Adrenal gland (tissue), 5 donors: ENCODE measurements around the gene STAMBPL1.

Experiments used
- POLR2A ChIP-seq, 2 donors: fragments of 450-650 bp; IDR thresholded peaks; one replicate each; pipeline ENCODE4 v1.6.1; 2017; ENCODE audit warnings: antibody characterized with exemption in 2 of 2, mild to moderate bottlenecking in 2 of 2, moderate library complexity in 1 of 2
- TF ChIP-seq, protein P1 (sequence below), 6 experiments: fragments of 450-650 bp in 4 of 6; fragments of 200-600 bp in 2 of 6; sonication (generic) in 1 of 6; IDR thresholded peaks; 1 replicate in 5 of 6; 2 replicates in 1 of 6; pipeline versions ENCODE4 v1.5.1 to v1.8.0; 2016 to 2021; ENCODE audit warnings: antibody characterized with exemption in 6 of 6, mild to moderate bottlenecking in 2 of 6, moderate library complexity in 1 of 6
- donor health status: DM: no; HTN: no; CAD: no.

- TF ChIP-seq, protein P1, sequence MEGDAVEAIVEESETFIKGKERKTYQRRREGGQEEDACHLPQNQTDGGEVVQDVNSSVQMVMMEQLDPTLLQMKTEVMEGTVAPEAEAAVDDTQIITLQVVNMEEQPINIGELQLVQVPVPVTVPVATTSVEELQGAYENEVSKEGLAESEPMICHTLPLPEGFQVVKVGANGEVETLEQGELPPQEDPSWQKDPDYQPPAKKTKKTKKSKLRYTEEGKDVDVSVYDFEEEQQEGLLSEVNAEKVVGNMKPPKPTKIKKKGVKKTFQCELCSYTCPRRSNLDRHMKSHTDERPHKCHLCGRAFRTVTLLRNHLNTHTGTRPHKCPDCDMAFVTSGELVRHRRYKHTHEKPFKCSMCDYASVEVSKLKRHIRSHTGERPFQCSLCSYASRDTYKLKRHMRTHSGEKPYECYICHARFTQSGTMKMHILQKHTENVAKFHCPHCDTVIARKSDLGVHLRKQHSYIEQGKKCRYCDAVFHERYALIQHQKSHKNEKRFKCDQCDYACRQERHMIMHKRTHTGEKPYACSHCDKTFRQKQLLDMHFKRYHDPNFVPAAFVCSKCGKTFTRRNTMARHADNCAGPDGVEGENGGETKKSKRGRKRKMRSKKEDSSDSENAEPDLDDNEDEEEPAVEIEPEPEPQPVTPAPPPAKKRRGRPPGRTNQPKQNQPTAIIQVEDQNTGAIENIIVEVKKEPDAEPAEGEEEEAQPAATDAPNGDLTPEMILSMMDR (IDR thresholded peaks at IDR 0.05) = no peak
- TF ChIP-seq POLR2A (IDR thresholded peaks at IDR 0.05) = no peak
These were observed 21.6 kb upstream of the STAMBPL1 start for GRCh38 chr10:88858491-88858890.
